ENCODE data around the gene AP2A1.

The AP2A1 gene

DNA sequence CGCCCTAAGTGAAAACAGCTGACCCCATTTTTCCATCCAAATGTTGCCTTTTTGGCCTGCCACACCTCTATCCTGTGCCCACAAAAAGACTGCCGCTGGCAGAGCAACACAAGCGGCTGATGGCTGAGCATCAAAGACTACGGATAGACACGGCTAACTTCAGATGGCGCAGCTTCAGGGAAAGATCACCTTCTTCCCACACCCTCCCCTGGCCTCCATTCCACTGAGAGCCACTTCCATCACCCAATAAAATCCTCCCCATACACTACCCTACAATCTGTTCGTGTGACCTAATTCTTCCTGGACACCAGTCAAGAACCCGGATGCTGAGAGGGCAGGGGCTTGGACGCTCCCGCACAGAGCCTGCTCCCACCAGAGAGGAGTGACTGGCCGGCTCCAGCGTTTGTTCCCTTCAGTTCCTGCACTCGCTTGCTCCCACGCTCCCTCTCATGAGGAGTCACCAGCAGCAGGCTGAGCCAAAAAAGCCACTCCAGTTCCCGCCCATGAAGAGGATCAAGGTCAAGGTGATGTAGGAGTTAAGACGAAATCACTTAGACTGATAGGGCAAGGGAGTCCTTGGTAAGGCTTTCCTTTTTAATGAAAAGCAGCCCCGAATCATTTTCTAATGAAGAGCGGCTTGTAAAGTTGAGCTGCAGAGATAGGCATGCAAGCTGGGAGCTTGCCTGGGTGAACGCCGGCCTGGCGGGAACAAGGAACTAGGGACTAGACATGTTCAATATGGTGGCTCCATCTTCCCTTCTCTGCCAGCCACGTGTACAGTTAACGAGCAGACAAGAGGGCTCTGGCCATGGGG lies 39.4 kb upstream of the AP2A1 start:
- H3K4me3 ChIP-seq (ENCODE audit: low read length) = no peak overlapping the region
- no peaks in the 10 kb centered on the region for H3K9me3 ChIP-seq (ENCODE audit: insufficient read depth, low read length)
- H3K4me2 ChIP-seq (ENCODE audit: low read length) = no peak overlapping the region
- no peak overlapping the region for H3K9ac ChIP-seq (ENCODE audit: low read length)
- H3K79me2 ChIP-seq (ENCODE audit: low read length) = no peaks in the 10 kb centered on the region
- no peak overlapping the region for H3K27ac ChIP-seq (ENCODE audit: low read length)
- no peaks in the 10 kb centered on the region for H3K27me3 ChIP-seq (ENCODE audit: low read depth, low read length)
- TF ChIP-seq, protein P1, sequence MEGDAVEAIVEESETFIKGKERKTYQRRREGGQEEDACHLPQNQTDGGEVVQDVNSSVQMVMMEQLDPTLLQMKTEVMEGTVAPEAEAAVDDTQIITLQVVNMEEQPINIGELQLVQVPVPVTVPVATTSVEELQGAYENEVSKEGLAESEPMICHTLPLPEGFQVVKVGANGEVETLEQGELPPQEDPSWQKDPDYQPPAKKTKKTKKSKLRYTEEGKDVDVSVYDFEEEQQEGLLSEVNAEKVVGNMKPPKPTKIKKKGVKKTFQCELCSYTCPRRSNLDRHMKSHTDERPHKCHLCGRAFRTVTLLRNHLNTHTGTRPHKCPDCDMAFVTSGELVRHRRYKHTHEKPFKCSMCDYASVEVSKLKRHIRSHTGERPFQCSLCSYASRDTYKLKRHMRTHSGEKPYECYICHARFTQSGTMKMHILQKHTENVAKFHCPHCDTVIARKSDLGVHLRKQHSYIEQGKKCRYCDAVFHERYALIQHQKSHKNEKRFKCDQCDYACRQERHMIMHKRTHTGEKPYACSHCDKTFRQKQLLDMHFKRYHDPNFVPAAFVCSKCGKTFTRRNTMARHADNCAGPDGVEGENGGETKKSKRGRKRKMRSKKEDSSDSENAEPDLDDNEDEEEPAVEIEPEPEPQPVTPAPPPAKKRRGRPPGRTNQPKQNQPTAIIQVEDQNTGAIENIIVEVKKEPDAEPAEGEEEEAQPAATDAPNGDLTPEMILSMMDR (IDR thresholded peaks at IDR 0.05; ENCODE audit: low read depth, low read length) = no peak
- TF ChIP-seq EZH2phosphoT487 (IDR thresholded peaks at IDR 0.05; ENCODE audit: low read depth) = no peak
- H3K4me1 ChIP-seq (ENCODE audit: low read length) = no peaks in the 10 kb centered on the region
- H3K36me3 ChIP-seq (replicated peaks; ENCODE audit: low read depth, low read length) = no peaks in the 10 kb centered on the region
- H2AFZ ChIP-seq (ENCODE audit: low read depth, low read length) = no peak overlapping the region
- no peaks in the 10 kb centered on the region for H4K20me1 ChIP-seq (ENCODE audit: insufficient read depth, low read length)

DNA sequence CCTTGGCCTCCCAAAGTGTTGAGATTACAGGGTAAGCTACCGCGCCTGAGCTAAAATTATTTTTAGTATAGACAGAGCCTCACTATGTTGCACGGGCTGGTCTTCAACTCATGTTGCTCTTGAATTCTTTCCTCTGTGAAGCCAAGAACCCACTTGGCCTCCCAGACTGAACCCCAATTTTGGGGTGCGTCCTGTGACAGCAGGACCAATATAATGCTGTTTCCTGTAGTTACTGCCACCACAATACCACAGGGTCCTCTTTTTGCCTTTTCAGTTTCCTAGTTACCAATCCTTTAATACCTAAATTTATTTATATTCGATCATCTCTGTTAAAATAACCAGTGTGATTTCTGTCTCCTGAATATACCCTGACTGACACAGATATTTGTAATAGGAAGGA lies 36.6 kb upstream of the AP2A1 start:
- Histone ChIP-seq H3K4me3 (ENCODE audit: low read length) (no peak overlapping the region), H3K27ac (ENCODE audit: low read length) (no peak overlapping the region), H3K36me3 (replicated peaks; ENCODE audit: low read depth, low read length) (no peaks in the 10 kb centered on the region), H3K27me3 (ENCODE audit: low read depth, low read length) (no peaks in the 10 kb centered on the region), H3K9me3 (ENCODE audit: insufficient read depth, low read length) (no peaks in the 10 kb centered on the region), H3K4me2 (ENCODE audit: low read length) (no peak overlapping the region), H3K4me1 (ENCODE audit: low read length) (no peaks in the 10 kb centered on the region), H3K9ac (ENCODE audit: low read length) (no peak overlapping the region), H2AFZ (ENCODE audit: low read depth, low read length) (no peak overlapping the region), H4K20me1 (ENCODE audit: insufficient read depth, low read length) (no peaks in the 10 kb centered on the region), H3K79me2 (ENCODE audit: low read length) (no peaks in the 10 kb centered on the region)
- TF ChIP-seq, protein P1 (IDR thresholded peaks at IDR 0.05; ENCODE audit: low read depth, low read length) = no peak
- TF ChIP-seq EZH2phosphoT487 (IDR thresholded peaks at IDR 0.05; ENCODE audit: low read depth) = no peak

DNA sequence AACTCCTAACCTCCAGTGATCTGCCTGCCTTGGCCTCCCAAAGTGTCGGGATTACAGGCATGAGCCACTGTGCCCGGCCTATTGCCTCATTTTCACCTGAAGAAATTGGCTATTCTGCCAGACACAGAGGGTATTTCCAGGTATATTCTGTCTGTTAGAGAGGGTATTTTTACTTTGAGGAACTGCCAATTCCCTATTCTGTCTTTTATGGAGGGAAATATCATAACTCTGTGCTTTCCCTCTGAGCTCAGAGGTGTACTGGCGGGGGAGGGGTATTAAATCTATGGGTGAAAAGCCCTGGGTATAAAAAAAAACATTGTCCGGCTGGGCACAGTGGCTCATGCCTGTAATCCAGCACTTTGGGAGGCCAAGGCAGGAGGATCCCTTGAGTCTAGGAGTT lies 28.5 kb upstream of the AP2A1 start:
- Histone ChIP-seq H3K9ac (ENCODE audit: low read length) (no peak overlapping the region), H3K4me3 (ENCODE audit: low read length) (no peak overlapping the region), H3K4me1 (ENCODE audit: low read length) (peaks cover 4% of the 10 kb centered on the region), H2AFZ (ENCODE audit: low read depth, low read length) (no peak overlapping the region), H3K9me3 (ENCODE audit: insufficient read depth, low read length) (no peaks in the 10 kb centered on the region), H3K36me3 (replicated peaks; ENCODE audit: low read depth, low read length) (no peaks in the 10 kb centered on the region), H3K27me3 (ENCODE audit: low read depth, low read length) (no peaks in the 10 kb centered on the region), H4K20me1 (ENCODE audit: insufficient read depth, low read length) (no peaks in the 10 kb centered on the region), H3K27ac (ENCODE audit: low read length) (no peak overlapping the region), H3K79me2 (ENCODE audit: low read length) (no peaks in the 10 kb centered on the region), H3K4me2 (ENCODE audit: low read length) (no peak overlapping the region)
- TF ChIP-seq, protein P1 (IDR thresholded peaks at IDR 0.05; ENCODE audit: low read depth, low read length) = no peak
- no peak for TF ChIP-seq EZH2phosphoT487 (IDR thresholded peaks at IDR 0.05; ENCODE audit: low read depth)

DNA sequence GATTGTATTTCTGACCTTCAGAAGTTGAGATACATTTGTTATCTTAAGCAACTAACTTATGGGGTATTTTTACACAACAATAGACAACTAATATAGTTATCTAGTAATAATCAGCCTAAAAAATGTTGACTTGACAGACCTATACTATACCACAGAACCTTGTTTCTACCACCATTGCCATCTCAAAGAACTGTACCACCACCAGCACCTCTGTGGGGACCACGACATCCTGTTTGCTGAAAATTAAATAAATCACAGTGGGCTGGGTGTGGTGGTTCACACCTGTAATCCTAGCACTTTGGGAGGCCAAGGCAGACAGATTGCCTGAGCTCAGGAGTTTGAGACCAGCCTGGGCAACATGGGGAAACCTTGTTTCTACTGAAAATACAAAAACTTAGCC lies 27.7 kb upstream of the AP2A1 start:
- Histone ChIP-seq H3K36me3 (replicated peaks; ENCODE audit: low read depth, low read length) (no peaks in the 10 kb centered on the region), H3K79me2 (ENCODE audit: low read length) (no peaks in the 10 kb centered on the region), H3K4me2 (ENCODE audit: low read length) (no peak overlapping the region), H3K4me1 (ENCODE audit: low read length) (peaks cover 4% of the 10 kb centered on the region), H3K27ac (ENCODE audit: low read length) (no peak overlapping the region), H3K9ac (ENCODE audit: low read length) (no peak overlapping the region), H4K20me1 (ENCODE audit: insufficient read depth, low read length) (no peaks in the 10 kb centered on the region), H3K4me3 (ENCODE audit: low read length) (no peak overlapping the region), H2AFZ (ENCODE audit: low read depth, low read length) (no peak overlapping the region), H3K9me3 (ENCODE audit: insufficient read depth, low read length) (no peaks in the 10 kb centered on the region), H3K27me3 (ENCODE audit: low read depth, low read length) (no peaks in the 10 kb centered on the region)
- no peak for TF ChIP-seq EZH2phosphoT487 (IDR thresholded peaks at IDR 0.05; ENCODE audit: low read depth)
- TF ChIP-seq, protein P1 (IDR thresholded peaks at IDR 0.05; ENCODE audit: low read depth, low read length) = no peak
